ENCODE measurements around the gene SH3BP4. TPM values are rescaled to one million over a fixed set of nuclear protein-coding genes. Genes with fewer than 3 reads are reported as not detected.

Gene SH3BP4
- total RNA-seq, 1 donor: 115 TPM

- H3K4me3 ChIP-seq (ENCODE audit: low read depth, low read length): no peak overlapping the region
- no peak for TF ChIP-seq CTCF (IDR thresholded peaks at IDR 0.05; ENCODE audit: insufficient read depth, low read depth, low read length)
- no peak for DNase-seq (ENCODE audit: low read depth)
Measured at GRCh38 chr2:234992624-234993349, 41.0 kb downstream of the SH3BP4 start.

- H3K4me3 ChIP-seq (ENCODE audit: low read depth, low read length): no peak overlapping the region
- TF ChIP-seq CTCF (IDR thresholded peaks at IDR 0.05; ENCODE audit: insufficient read depth, low read depth, low read length): no peak
- DNase-seq (ENCODE audit: low read depth): no peak
Measured at GRCh38 chr2:234993541-234993981, 41.7 kb downstream of the SH3BP4 start.

GRCh38 chr2:234994438-234995321 lies 42.9 kb downstream of the SH3BP4 start:
- no peak for TF ChIP-seq CTCF (IDR thresholded peaks at IDR 0.05; ENCODE audit: insufficient read depth, low read depth, low read length)
- DNase-seq (ENCODE audit: low read depth): no peak
- H3K4me3 ChIP-seq (ENCODE audit: low read depth, low read length): no peak overlapping the region

GRCh38 chr2:234995332-234996068 lies 43.7 kb downstream of the SH3BP4 start:
- no peak for TF ChIP-seq CTCF (IDR thresholded peaks at IDR 0.05; ENCODE audit: insufficient read depth, low read depth, low read length)
- DNase-seq (ENCODE audit: low read depth): no peak
- no peak overlapping the region for H3K4me3 ChIP-seq (ENCODE audit: low read depth, low read length)

GRCh38 chr2:234996069-234996940 lies 44.5 kb downstream of the SH3BP4 start:
- DNase-seq (ENCODE audit: low read depth): peak; percentile 64
- no peak overlapping the region for H3K4me3 ChIP-seq (ENCODE audit: low read depth, low read length)
- TF ChIP-seq CTCF (IDR thresholded peaks at IDR 0.05; ENCODE audit: insufficient read depth, low read depth, low read length): peak; percentile 29

GRCh38 chr2:234996941-234997270 lies 45.1 kb downstream of the SH3BP4 start:
- no peak for DNase-seq (ENCODE audit: low read depth)
- TF ChIP-seq CTCF (IDR thresholded peaks at IDR 0.05; ENCODE audit: insufficient read depth, low read depth, low read length): no peak
- H3K4me3 ChIP-seq (ENCODE audit: low read depth, low read length): no peak overlapping the region

Measured in fibroblast of villous mesenchyme (primary cell).